HG02943 (cell line): ENCODE data around the gene NUP188.
A peak's percentile ranks its signal among the peaks of the same experiment; 100 is the strongest.

Experiments
- ATAC-seq: cut with Tn5 transposase; IDR thresholded peaks from one replicate; pipeline ENCODE4 v1.9.1; 2021; ENCODE audit warnings: mild to moderate bottlenecking, low read depth, moderate library complexity; ENCODE audit not compliant: unreplicated experiment

The NUP188 gene

DNA sequence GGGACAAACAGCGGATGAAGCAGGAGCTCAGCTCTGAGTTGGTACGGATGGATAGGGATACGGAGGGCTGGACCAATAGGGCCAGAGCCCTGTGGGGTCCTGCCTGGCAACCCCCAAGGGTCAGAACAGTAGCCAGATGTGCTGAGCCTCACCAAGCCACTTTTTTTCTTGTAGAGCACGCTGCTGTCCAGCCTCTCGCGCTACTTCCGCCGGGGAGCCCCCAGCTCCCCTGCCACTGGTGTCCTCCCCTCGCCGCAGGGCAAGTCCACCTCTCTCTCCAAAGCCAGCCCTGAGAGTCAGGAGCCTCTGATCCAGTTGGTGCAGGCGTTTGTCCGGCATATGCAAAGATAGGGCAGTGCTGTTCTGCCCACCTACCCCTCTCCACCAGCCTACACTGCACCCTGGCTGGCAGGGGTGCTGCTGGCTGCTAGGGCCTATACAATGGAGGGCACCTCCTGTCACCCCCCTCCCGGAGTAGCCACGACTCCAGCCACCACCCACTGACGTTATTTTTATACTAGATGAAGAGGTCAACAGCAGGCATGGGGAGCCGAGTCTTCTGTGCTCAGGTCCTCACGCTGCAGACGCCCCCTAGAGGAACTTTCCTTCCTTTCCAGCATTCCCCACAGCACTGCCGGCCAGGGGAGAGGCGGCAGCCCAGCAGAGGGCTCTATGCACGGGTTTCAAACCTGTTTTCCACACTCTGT lies 59.0 kb downstream of the NUP188 start:
- ATAC-seq: no peak

DNA sequence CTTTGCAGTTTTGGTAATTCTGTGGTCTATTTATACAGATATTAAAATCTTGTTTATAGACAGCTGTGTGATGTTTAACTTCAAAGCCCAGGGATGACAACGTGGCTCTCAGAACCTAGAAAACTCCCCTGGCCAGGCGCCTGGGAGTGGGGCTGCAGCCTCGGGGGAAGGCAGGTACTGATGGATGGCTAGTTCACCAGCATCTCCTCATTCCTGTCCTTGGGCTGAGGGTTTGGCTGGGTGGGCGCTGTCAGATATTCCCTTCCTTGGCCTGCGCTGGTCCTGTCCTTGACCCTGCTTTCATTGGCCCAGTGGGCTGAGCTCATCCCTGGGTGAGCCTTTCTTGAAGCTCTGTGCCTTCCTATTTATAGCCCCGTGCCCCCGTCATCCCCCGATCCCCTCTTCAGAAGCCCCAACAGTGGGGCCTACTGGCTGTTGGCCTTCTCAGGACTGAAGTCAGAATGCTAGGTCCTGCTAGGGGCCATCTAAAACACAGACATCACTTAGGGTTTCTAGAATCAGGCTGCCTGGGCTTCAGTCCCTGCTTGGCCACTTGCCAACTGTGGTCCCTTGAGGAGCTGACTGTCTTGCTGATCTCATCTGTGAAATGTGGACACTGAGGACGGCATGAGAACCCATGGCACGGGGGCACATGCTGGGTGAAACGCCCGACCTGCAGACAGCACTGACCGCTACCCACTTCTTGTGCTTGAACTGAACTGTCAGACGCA lies 59.7 kb downstream of the NUP188 start:
- no peak for ATAC-seq

DNA sequence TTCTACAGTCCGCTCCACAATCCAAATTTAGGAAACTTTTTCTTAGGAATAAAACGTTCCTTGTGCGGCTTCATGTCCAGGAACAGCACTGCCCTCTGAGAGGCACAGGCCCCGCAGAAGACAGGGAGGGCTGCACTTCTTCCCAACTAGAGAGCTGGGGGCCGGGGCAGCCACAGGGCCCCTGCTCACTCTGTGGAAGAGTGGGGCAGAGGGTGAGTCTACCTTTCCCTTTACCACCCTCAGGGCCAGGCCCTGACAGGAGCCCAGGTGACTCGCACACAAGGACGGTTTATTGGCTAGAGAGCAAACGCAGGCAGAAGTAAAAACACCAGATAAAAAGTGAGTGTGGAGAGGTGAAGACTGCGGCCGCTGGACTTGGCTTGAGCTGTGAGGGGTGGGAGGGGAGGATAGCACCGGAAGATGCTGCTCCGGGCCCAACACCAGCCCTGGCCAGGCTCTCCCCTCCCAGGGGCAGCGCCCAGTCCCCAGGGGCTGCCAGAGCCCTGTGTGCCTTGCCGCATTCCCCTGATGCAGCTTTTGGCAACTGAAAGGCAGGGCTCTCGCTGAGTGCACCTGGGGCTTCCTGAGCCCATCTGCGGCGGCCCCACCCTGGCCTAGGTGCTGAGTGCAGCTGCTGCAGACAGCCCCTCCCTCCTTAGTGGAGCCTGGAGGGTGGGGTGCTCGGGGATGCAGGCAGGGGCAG lies 60.4 kb downstream of the NUP188 start:
- ATAC-seq: no peak

DNA sequence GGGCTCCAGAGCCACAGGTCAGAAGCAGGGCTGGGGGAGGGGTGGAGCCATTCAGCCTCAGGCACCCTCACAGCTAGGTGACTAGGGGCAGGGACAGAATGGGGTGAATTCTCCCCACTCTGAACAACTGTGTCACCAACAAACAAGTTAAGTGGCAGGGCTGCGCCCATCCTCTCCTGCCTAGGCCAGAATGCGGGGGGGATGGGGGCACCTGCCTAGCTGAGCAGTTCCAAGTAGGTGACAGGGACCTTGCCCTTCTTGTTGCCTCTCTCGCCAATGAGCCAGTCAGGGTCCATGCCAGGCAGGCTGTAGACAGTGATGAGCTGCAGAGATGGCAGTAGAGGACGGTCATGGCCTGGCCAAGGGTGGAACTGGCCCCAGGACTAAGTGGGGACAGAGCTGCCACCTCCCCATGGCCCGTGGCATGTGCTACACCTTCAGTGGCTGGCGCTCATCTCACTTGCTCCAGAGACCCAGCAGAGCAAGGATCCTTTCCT lies 61.0 kb downstream of the NUP188 start:
- ATAC-seq: no peak

DNA sequence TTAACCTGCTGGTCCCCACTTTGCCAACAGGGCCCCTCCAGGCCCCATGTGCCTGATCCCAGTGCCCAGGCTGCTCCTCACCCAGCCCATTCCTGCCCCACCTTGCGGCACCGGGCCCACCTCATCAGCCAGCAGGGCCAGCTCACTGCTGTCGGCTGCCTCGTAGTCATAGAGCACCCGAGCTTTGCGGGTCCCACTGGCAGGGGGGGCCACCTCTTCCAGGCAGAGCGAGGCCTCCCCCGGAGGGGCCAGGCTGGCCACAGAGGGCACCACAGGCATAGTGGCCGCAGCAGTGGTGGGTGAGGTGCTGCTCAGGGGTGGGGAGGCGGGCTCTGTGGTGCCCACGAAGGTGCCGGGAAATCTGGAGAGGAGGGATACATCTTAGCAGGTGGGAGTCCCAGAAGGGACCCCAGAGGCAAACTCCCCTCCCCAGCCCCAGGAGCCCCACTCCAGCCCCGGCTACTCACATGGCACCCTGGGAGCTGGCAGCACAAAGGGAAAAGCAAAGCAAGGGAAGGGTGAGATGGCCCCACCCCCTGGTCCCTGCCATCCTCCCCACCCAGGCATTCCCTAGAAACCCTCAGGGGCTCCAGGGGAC lies 61.6 kb downstream of the NUP188 start:
- no peak for ATAC-seq

DNA sequence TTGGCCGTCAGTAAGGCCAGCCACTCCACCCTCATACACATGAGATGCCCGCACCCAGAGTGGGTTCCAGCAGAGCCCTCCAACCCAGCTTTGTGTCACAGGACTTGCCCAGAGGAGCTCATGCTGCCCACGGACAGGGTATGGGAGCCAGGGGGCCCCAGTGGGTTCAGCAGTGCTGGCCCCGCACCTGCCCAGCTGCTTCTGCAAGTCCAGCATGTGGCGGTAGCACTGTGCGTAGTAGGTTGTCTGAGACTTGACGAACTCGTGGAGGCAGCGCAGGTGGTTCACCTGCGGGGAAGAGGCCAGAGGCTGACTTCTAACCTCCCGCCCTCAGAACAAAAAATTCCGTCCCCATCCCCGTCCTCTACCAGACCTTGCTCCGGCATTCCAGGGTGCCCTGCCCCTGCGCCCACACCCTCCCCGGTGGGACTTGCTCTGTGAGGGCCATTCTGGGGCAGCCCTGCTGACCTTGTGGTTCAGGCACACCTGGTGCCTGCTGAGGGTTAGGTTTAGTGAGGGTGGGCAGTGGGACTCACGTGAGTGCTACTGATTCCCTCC lies 62.2 kb downstream of the NUP188 start:
- no peak for ATAC-seq

DNA sequence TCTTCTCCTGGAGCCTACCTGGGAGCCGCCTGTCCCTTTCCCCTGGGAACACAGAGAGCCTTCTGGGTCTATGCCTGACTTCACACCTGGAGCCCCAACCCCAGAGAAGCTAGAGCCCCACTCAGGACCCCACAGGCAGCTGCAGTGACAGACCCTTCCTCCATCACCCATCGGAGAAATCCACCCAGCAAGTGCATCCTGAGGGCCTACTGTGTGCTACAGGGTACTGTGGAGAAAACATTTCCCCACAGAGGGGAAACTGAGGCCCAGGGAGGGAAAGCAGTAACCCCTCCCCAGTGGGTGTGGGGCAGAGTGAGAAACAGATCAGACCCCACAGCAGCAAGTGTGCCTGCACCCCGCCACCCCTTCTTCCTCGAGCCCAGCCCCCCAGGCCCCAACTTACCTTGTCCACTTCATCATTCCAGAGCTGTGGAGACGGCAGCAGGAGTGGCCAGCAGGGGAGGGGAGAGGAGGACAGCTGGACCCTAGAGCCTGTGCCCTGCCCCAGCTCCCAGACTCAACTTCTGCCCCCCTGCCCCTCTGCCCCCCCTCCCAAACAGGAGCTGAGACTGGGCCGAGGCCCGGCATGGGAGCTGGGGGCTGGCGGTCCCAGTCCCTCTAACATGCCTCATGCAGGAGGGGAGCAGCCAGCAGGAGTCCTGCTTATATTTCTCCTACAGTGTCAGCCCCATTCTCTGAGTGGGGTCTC lies 62.9 kb downstream of the NUP188 start:
- ATAC-seq: no peak

DNA sequence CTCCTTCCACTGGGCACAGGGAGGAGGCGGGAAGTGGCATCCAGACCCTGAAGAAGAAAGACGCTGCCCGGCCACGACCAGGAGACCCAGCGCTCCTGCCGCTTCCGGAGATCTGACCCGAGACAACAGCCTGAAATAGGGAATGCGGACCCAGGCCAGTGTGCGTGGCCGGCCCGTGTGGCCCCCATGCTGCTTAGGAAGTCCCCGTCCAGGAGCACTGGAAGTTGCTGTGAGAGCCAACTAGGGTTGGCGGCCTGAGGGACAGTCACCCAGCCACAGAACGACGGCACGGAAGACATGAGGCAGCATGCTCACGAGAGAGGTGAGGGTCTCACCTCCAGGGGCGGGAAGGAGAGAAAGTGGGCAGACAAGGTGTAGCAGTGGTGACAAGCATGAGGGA lies 63.7 kb downstream of the NUP188 start:
- no peak for ATAC-seq

DNA sequence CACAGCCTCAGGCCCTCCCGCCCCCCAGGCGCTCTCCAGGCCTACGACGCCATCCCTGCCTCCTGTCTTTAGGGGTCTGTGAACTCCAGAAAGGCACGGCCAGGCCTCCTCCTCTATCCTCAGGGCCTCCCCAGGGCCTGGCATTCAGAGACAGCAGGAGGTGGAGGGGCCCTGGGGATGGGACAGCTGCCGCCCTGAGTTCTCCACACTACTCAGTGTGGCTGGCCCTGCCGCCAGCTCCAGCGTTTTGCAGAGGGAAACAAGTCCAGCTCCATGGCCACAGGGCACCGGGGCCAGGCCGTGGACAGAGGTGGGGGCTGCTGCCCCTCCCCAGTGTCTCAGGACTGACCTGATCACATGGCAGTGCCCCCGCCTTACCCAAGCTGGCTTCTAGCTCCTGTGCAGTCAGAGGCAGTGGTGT lies 64.3 kb downstream of the NUP188 start:
- ATAC-seq: no peak

DNA sequence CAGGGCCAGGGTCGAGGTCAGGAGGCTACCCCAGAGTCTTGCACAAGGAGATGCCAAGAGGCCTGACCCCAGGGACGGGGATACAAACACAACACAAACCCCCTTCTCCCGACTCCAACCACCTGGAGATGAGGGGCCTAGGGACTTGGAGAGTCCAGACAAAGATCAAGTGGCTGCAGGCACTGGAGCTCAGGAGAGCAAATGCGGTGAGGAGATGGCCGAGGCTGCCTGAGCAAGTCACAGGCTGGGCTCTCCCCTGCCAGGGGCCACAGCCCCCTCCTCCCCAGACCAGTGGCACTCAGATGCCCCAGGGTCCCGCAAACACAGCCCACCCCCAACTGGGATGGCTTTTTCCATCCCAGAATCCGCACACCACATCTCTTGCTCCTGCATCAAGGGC lies 64.8 kb downstream of the NUP188 start:
- no peak for ATAC-seq

DNA sequence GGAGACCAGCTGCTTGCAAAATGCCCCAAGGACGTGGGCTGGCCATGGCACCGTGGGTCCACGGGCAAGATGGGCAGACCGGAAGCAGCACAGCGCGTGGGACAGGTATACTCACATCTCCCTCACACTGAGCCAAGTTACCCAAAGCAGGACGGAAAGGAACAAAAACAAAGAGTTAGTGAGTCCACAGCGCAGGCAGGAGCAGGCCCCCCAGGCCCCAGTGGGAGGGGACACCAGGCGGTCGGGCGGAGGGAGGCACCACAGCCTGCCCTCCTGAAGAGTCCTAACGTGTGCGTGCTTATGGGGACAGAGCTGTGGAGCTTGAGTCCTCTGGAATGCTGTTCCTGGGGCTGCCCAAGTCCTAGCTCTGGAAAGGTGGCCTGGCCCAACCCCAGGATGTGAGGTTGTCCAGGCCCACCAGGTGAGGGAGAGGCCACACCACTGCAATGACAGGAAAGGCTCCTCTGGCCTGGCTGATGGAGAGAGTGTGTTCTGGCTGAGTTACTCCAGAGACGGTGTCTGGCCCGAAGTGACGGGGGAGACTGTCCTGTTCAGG lies 65.5 kb downstream of the NUP188 start:
- no peak for ATAC-seq

DNA sequence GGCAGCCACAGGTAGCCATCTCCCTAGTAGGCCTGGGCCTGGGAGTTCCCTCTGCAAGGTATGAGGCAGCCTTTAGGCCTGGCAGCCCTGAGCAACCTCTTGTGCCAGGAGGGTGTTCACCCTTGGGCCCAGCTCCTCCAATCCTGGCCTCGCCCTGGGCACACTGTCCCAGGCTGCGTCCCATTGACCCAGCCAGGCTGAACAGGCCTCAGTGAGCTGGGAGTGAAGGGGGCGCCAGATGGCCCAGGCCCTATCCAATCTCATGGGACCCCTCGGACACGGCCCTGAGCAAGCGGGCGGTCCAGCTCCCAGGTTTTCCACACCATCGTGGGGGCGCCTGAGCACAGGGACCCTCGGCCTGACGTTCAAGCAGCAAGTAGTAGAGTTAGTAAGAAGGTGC lies 66.2 kb downstream of the NUP188 start:
- ATAC-seq: no peak

DNA sequence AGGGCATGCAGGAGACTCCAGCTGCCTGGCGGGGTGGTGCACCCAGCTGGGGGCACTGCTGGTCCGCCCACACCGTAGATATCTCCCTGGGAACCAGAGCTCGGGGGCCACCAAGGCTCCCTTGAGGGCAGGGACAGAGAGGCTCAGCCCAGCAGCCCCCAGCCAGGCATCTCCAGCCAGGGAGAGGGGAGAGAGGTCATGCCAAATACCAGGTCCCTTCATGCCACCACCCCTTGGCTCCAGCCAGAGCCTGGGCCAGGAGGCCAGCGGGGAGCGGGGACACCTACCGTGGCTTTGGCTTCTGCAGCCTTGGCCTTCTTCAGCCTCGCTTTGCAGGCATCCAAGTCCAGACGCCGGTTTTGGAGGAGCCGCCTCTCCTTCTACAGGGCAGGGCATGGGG lies 66.6 kb downstream of the NUP188 start:
- ATAC-seq: no peak

DNA sequence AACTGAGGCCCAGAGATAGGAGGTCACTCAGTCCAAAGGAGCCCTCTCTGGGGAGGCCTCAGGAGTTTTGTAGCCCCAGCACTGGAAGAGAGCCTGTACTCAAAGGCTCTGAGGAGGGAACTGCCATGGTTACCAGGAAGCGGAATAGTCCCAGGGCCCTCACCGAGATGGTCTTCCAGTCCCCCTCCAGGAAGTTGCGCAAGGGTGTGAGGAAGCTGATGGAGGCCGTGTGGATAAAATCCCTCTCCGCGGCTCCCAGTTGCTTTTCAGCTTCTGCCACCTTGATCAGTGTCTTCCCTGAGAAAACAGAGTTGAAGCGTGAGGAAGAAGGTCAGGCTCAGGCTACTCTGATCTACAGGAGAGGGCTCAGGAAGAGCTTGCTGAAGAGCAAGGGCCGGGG lies 67.1 kb downstream of the NUP188 start:
- no peak for ATAC-seq

DNA sequence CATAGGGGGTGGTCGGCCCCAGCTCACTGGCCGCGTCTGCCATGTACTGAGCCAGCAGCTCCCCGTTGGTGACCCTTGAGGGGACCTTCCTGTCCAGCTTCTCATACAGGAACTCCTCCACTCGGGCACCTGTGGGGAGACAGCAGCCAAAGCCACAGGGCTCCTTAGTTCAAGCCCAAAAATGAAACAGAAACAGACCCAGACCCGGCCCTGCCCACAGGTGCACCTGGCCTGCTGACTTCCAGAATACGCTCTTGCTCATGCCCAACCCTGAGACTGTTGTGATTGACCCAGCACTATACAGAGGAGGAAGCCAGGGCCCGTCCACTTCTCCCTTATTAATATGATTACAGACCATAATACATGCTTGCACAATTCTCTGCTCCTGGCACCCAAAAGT lies 73.6 kb downstream of the NUP188 start:
- peak; percentile 78 for ATAC-seq

DNA sequence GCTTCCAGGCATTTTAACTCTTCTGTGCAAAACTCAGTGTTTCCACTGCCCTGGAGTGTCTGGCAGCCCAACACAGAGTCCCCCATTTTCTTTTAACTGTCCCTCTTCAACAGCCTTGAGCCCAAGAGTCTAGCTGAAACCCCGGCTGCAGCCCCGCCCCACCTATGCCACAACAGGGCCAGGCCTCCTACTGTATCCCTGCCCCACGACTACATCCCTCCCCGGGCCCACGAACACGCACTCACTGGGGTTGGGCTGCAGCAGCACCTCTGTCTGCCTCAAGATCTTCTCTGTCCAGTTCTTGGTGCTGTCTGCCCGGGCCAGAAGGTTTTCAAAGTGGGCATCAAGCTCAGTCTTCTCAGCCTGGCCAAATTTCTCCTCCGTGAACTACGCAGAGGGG lies 74.5 kb downstream of the NUP188 start:
- no peak for ATAC-seq

DNA sequence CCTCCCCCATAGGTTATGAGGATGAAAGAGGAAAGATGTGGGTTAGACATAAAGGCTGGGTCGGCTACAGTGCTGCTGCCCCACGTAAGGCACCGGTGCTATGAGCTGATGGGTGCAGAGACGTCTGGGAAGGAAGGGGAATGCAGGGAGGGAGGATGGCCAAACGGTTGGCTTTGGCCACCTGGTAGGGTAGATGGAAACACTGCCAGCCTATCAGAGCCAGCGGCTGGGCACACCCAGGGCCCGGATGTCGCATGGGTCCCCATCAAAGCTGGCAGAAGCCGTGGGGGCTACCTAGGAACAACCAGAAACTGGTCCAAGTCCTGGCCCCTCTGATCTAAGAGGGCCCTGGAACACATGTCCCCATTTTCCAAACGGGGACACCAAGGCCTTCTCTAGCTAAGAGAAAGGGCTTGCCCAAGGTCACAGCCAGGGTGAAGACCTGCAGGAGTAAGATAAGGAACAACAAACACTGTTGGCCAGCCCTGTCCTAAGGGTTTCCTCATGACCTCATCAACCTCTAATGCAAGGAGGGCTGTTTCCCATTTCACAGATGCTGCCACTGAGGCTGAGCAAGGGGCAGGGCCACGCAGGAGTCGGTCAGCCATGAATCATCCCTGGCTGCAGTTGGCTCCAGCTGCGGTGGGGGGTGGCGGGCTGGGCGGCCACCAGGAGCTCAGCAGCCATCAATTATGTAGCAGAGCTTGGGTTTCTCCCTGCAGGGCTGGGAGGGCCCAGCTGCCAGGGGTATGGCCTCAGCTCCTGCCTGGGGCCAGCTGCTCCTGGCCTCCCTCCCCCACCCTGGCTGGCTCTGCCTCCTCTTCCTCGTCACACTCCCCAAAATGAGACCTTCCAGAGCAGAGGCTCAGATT lies 75.8 kb downstream of the NUP188 start:
- ATAC-seq: no peak

DNA sequence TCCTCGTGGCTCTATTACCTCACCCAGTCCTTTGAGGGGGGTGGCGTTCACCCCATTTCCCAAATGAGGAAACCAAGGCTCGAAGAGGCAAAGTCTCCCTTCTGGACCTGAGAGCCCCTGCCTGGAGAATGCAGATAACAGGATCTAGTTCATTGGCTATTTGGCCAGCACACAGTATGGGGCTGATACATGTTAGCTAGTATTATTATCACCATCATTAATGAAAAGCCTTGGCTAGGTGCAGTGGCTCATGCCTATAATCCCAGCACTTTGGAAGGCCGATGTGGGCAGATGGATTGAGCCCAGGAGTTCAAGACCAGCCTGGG lies 76.4 kb downstream of the NUP188 start:
- no peak for ATAC-seq
